H1 (cell line): ENCODE data around the gene CSNK1G3. TPM values are rescaled to one million over a fixed set of nuclear protein-coding genes. Genes with fewer than 3 reads are reported as not detected.
"Not testable (repeated sequence)": the region's sequence is repeated elsewhere in the genome, so short reads cannot be mapped to it uniquely, and the experiment has no call there.

Source experiments
- CTCF ChIA-PET: fragments of 300-600 bp; sonication (Branson Sonifier 250); formaldehyde crosslinking; loops from one replicate; lab custom pipeline; 2021; ENCODE audit not compliant: partially characterized antibody; lab: Charles Lee
- POLR2A ChIA-PET: fragments of 300-600 bp; sonication (Branson Sonifier 250); formaldehyde crosslinking; loops from one replicate; lab custom pipeline; 2021; ENCODE audit warnings: inconsistent platforms; ENCODE audit not compliant: partially characterized antibody; lab: Charles Lee
- DNase-seq, 2 experiments: peaks; one replicate each; pipeline versions ENCODE4 v3.0.0 to v3.0.0-alpha.2; 2010 to 2022; ENCODE audit warnings: low spot score in 2 of 2, low read depth in 1 of 2, mixed read lengths in 1 of 2
- FAIRE-seq: peaks from 2 replicates; lab custom pipeline; 2011; peaks lifted over from hg19 to GRCh38; lab: Jason Lieb, UNC
- H2AFZ ChIP-seq: 2 replicates; pipeline ENCODE4 v1.8.1; 2012; ENCODE audit warnings: low read length, inconsistent platforms
- H2AK5ac ChIP-seq: 2 replicates; pipeline ENCODE4 v1.6.1; 2013; ENCODE audit warnings: low read depth, low read length
- H2BK120ac ChIP-seq: replicated peaks from 2 replicates; pipeline ENCODE3; 2013; ENCODE audit warnings: low read depth, low read length, inconsistent platforms
- H2BK12ac ChIP-seq: 2 replicates; pipeline ENCODE4 v1.6.1; 2013; ENCODE audit warnings: low read depth, low read length
- H2BK15ac ChIP-seq: 2 replicates; pipeline ENCODE4 v1.6.1; 2013; ENCODE audit warnings: low read length
- H2BK20ac ChIP-seq: 2 replicates; pipeline ENCODE4 v1.6.1; 2013; ENCODE audit warnings: low read length
- H2BK5ac ChIP-seq: 2 replicates; pipeline ENCODE4 v1.6.1; 2013; ENCODE audit warnings: low read depth, low read length
- H3K14ac ChIP-seq: 2 replicates; pipeline ENCODE4 v1.6.1; 2013; ENCODE audit warnings: inconsistent platforms; ENCODE audit not compliant: insufficient read length
- H3K18ac ChIP-seq: 2 replicates; pipeline ENCODE4 v1.6.1; 2013; ENCODE audit warnings: low read length; ENCODE audit errors: extremely low read depth
- H3K23ac ChIP-seq: 2 replicates; pipeline ENCODE4 v1.6.1; 2013; ENCODE audit warnings: inconsistent platforms; ENCODE audit not compliant: insufficient read length
- H3K23me2 ChIP-seq: 2 replicates; pipeline ENCODE4 v1.6.1; 2013; ENCODE audit warnings: low read depth, low read length
- H3K27ac ChIP-seq: 2 replicates; pipeline ENCODE4 v1.6.1; 2011; ENCODE audit warnings: low read depth, low read length, inconsistent platforms
- H3K27me3 ChIP-seq, 4 experiments: replicated peaks in 1 of 4; 1 replicate in 1 of 4; 2 replicates in 3 of 4; pipeline versions ENCODE4 v1.6.1 to v1.8.1; 2011 to 2013; ENCODE audit warnings: low read length in 3 of 4, mild to moderate bottlenecking in 3 of 4, inconsistent platforms in 2 of 4, mixed read lengths in 2 of 4, moderate library complexity in 1 of 4; ENCODE audit not compliant: control insufficient read depth in 3 of 4, insufficient read depth in 3 of 4; ENCODE audit errors: extremely low read depth in 1 of 4
- H3K36me3 ChIP-seq, 4 experiments: 2 replicates each; pipeline versions ENCODE4 v1.6.1 to v1.8.1; 2011 to 2013; ENCODE audit warnings: mild to moderate bottlenecking in 4 of 4, low read length in 3 of 4, moderate library complexity in 2 of 4, control low read depth in 1 of 4, inconsistent platforms in 1 of 4; ENCODE audit not compliant: insufficient read depth in 4 of 4, control insufficient read depth in 2 of 4
- H3K4ac ChIP-seq: replicated peaks from 2 replicates; pipeline ENCODE3; 2013; ENCODE audit warnings: low read length, low read depth, mixed read lengths, inconsistent platforms; ENCODE audit not compliant: insufficient read length
- H3K4me1 ChIP-seq, 4 experiments: replicated peaks in 1 of 4; 1 replicate in 1 of 4; 2 replicates in 3 of 4; pipeline versions ENCODE4 v1.6.1 to v1.8.1; 2011 to 2013; ENCODE audit warnings: low read length in 3 of 4, inconsistent platforms in 2 of 4, mixed read lengths in 1 of 4; ENCODE audit not compliant: insufficient read depth in 4 of 4, control insufficient read depth in 3 of 4
- H3K4me2 ChIP-seq, 2 experiments: 2 replicates each; pipeline versions ENCODE4 v1.6.1 to v1.8.1; 2011 to 2013; ENCODE audit warnings: low read depth in 2 of 2, low read length in 2 of 2, control low read depth in 1 of 2, inconsistent platforms in 1 of 2, mild to moderate bottlenecking in 1 of 2; ENCODE audit not compliant: insufficient read depth in 1 of 2
- H3K4me3 ChIP-seq, 4 experiments: fragments of 200-600, 300-600 bp in 1 of 4; sonication (generic), shearing (Covaris generic), sonication (Bioruptor Twin) in 1 of 4; 2 replicates each; pipeline versions ENCODE4 v1.5.1 to v1.8.1; 2011 to 2016; ENCODE audit warnings: low read length in 4 of 4, low read depth in 3 of 4, control low read depth in 2 of 4, inconsistent platforms in 2 of 4, mild to moderate bottlenecking in 2 of 4, mixed read lengths in 1 of 4, moderate library complexity in 1 of 4; ENCODE audit not compliant: insufficient read depth in 2 of 4; ENCODE audit errors: extremely low read depth in 1 of 4
- H3K56ac ChIP-seq: replicated peaks from 2 replicates; pipeline ENCODE3; 2013; ENCODE audit warnings: low read depth, mild to moderate bottlenecking, mixed read lengths, low read length, inconsistent platforms; ENCODE audit not compliant: insufficient read length
- H3K79me1 ChIP-seq: 2 replicates; pipeline ENCODE4 v1.6.1; 2013; ENCODE audit warnings: low read depth, low read length, control low read depth
- H3K79me2 ChIP-seq, 2 experiments: 2 replicates each; pipeline versions ENCODE4 v1.6.1 to v1.8.1; 2012 to 2013; ENCODE audit warnings: low read length in 2 of 2, mild to moderate bottlenecking in 2 of 2, inconsistent platforms in 1 of 2; ENCODE audit not compliant: insufficient read depth in 2 of 2, control insufficient read depth in 1 of 2
- H3K9ac ChIP-seq, 4 experiments: replicated peaks in 1 of 4; 1 replicate in 1 of 4; 2 replicates in 3 of 4; pipeline versions ENCODE4 v1.6.1 to v1.8.1; 2011 to 2013; ENCODE audit warnings: low read depth in 3 of 4, low read length in 3 of 4, control low read depth in 2 of 4, mild to moderate bottlenecking in 2 of 4, moderate library complexity in 2 of 4, inconsistent platforms in 1 of 4; ENCODE audit errors: extremely low read depth in 1 of 4
- H3K9me3 ChIP-seq, 2 experiments: 2 replicates each; pipeline versions ENCODE4 v1.6.1 to v1.8.1; 2012 to 2013; ENCODE audit warnings: mild to moderate bottlenecking in 2 of 2, moderate library complexity in 2 of 2, control low read depth in 1 of 2, inconsistent platforms in 1 of 2, low read depth in 1 of 2, low read length in 1 of 2, mixed read lengths in 1 of 2; ENCODE audit not compliant: insufficient read depth in 2 of 2
- H4K20me1 ChIP-seq, 2 experiments: replicated peaks in 1 of 2; 2 replicates each; pipeline versions ENCODE3 to v1.8.1; 2011 to 2013; ENCODE audit warnings: inconsistent platforms in 2 of 2, low read length in 2 of 2, mild to moderate bottlenecking in 1 of 2; ENCODE audit not compliant: insufficient read depth in 2 of 2, control insufficient read depth in 1 of 2
- H4K5ac ChIP-seq: 2 replicates; pipeline ENCODE4 v1.6.1; 2013; ENCODE audit warnings: low read length, low read depth, mixed read lengths, inconsistent platforms; ENCODE audit not compliant: insufficient read length
- H4K8ac ChIP-seq: 2 replicates; pipeline ENCODE4 v1.8.0; 2013; ENCODE audit warnings: mild to moderate bottlenecking, moderate library complexity, low read length, inconsistent platforms; ENCODE audit not compliant: insufficient read depth; ENCODE audit errors: extremely low read depth
- H4K91ac ChIP-seq: replicated peaks from 2 replicates; pipeline ENCODE3; 2013; ENCODE audit warnings: low read length, mixed read lengths, inconsistent platforms; ENCODE audit not compliant: insufficient read length
- WGBS, 2 experiments: shearing (Covaris generic) in 1 of 2; methylation state at CpG; one replicate each; pipeline versions ENCODE4 v1.1.6 to v1.1.7; 2013 to 2015; ENCODE audit warnings: low lambda C conversion rate in 2 of 2, mixed read lengths in 2 of 2, inconsistent platforms in 1 of 2, low coverage in 1 of 2, missing lambda C conversion rate in 1 of 2; ENCODE audit not compliant: insufficient replicate concordance in 2 of 2, insufficient coverage in 1 of 2, insufficient read length in 1 of 2; ENCODE audit errors: extremely low coverage in 1 of 2, missing lambda C conversion rate in 1 of 2; 5-methylcytosine and 5-hydroxymethylcytosine counted together
- polyA plus RNA-seq, 7 experiments: library from polyadenylated mRNA; depleted of rRNA in 3 of 7; stranded (reverse) in 5 of 7; unstranded in 2 of 7; fragments of >200 nt in 5 of 7; fragments of 200-250 nt in 2 of 7; gene quantifications; 1 replicate in 5 of 7; 2 replicates in 1 of 7; 4 replicates in 1 of 7; pipeline versions ENCODE4 v1.2.1 to v1.2.3, GENCODE V29; 2011 to 2013; ENCODE audit warnings: missing spikeins in 2 of 7, mixed read lengths in 2 of 7
- total RNA-seq: library from RNA; stranded (reverse); fragmentation: NEBNext Ultra II Directional; extraction: Animal tissue kit (Norgen Biotek cat#: 25700); gene quantifications from 2 replicates; pipeline ENCODE4 v1.2.1, GENCODE V29; 2021

CSNK1G3 gene
- total and polyA plus RNA-seq, 2 of the 8 experiments (the other 6 are each of a cell fraction or from before 2014, with no cell fraction given): 10.6 to 58.9 TPM

GRCh38 chr5:123495211-123495610, 16.8 kb upstream of the CSNK1G3 start:
- H3K9me3 ChIP-seq, H3K4me3 ChIP-seq, H3K14ac ChIP-seq, H3K23me2 ChIP-seq, H3K79me2 ChIP-seq, H3K18ac ChIP-seq, H2BK20ac ChIP-seq, H3K9ac ChIP-seq, FAIRE-seq, H2AFZ ChIP-seq, H3K27me3 ChIP-seq, H4K20me1 ChIP-seq, H4K8ac ChIP-seq, H3K56ac ChIP-seq, H3K4me1 ChIP-seq, H3K4ac ChIP-seq, H3K27ac ChIP-seq, H3K23ac ChIP-seq, H2BK5ac ChIP-seq, H2BK120ac ChIP-seq, H3K79me1 ChIP-seq, H2AK5ac ChIP-seq, DNase-seq, H3K4me2 ChIP-seq, H2BK15ac ChIP-seq, H2BK12ac ChIP-seq, H3K36me3 ChIP-seq, H4K5ac ChIP-seq, H4K91ac ChIP-seq: not testable (repeated sequence)
- 89% methylated on average over 2 of the region's 2 CpGs; no CpG with 5 or more reads in 1 of the 2 experiments for WGBS, 2 experiments
- POLR2A ChIA-PET: interaction anchor here (10.1 kb wide), 1 partner anchor 16 kb away, joined by 68 read pairs; the partner anchor contains the start of gene CSNK1G3
- CTCF ChIA-PET: interaction anchor here (0.6 to 3.0 kb wide), 2 partner anchors 12 to 346 kb away, joined by 3 to 7 read pairs; no protein-coding TSS in a partner anchor
